Heart left ventricle (tissue), 13 donors: ENCODE data around the gene PLA2G4F.

Source experiments
- CTCF ChIP-seq, 12 donors: fragments of 200-600 bp; sonication (generic) in 4 of 12; IDR thresholded peaks; one replicate each; pipeline versions ENCODE4 v1.5.0 to v1.8.0; 2018 to 2022; ENCODE audit warnings: antibody characterized with exemption in 12 of 12, mild to moderate bottlenecking in 5 of 12
- POLR2A ChIP-seq, 2 donors: fragments of 450-650 bp; IDR thresholded peaks; one replicate each; pipeline ENCODE4 v1.6.1; 2017; ENCODE audit warnings: antibody characterized with exemption in 2 of 2, mild to moderate bottlenecking in 2 of 2, moderate library complexity in 2 of 2
- donor health status: ischemic (EF 13 %, LVEDD 7.1; RV severe dilation, severe dysfunction).
- donor health status: DM: no; HTN: yes; CAD: no.
- donor health status: DM: no; HTN: no; CAD: no.
- donor health status: ischemic (EF 25% LVEDD 6.9; RV normal size, moderate dysfunction).
- donor health status: ischemic (EF 25% LVEDD 5.7; RV mildly dilated, moderate dysfunction).
- donor health status: ischemic (EF 35%, LVEDD 5.7; RV mildly dilated, moderate dysfunction).
- donor health status: nonischemic (EF 11% LVEDD 7.7; RV severe dilation, severe dysfunction).
- donor health status: DM: yes; HTN: yes; CAD: no.
- donor health status: PGD.
- donor health status: ischemic (EF 29% LVEDD 5.4; RV normal size, mild dysfunction).
- donor health status: nonischemic (EF 23%, LVEDD 6.1; RV moderate dilation, normal function).

- TF ChIP-seq POLR2A (IDR thresholded peaks at IDR 0.05), result no peak
- TF ChIP-seq CTCF (IDR thresholded peaks at IDR 0.05), result no peak
These were observed 945 bp upstream of the PLA2G4F start for GRCh38 chr15:42157381-42157780.
